GM06990 (cell line): ENCODE measurements around the gene PDCD4.

Experiments
- DNase-seq: peaks from one replicate; pipeline ENCODE4 v3.0.0-alpha.2; 2011; ENCODE audit not compliant: insufficient read length; ENCODE audit errors: extremely low read depth
- H3K27me3 ChIP-seq: replicated peaks from 2 replicates; pipeline ENCODE4 v1.6.0; 2011; ENCODE audit warnings: low read length; ENCODE audit not compliant: control insufficient read depth, insufficient read depth
- H3K36me3 ChIP-seq: 2 replicates; pipeline ENCODE4 v1.5.1; 2011; ENCODE audit warnings: low read length; ENCODE audit not compliant: control insufficient read depth, insufficient read depth
- H3K4me3 ChIP-seq: replicated peaks from 2 replicates; pipeline ENCODE4 v1.5.1; 2011; ENCODE audit warnings: low read depth, mild to moderate bottlenecking, control low read depth, low read length
- CTCF ChIP-seq: IDR thresholded peaks from 2 replicates; pipeline ENCODE4 v1.5.1; 2011; ENCODE audit warnings: low read length, control low read depth, mild to moderate bottlenecking, inconsistent platforms; ENCODE audit not compliant: insufficient read depth, poor library complexity, severe bottlenecking

PDCD4 gene

DNA sequence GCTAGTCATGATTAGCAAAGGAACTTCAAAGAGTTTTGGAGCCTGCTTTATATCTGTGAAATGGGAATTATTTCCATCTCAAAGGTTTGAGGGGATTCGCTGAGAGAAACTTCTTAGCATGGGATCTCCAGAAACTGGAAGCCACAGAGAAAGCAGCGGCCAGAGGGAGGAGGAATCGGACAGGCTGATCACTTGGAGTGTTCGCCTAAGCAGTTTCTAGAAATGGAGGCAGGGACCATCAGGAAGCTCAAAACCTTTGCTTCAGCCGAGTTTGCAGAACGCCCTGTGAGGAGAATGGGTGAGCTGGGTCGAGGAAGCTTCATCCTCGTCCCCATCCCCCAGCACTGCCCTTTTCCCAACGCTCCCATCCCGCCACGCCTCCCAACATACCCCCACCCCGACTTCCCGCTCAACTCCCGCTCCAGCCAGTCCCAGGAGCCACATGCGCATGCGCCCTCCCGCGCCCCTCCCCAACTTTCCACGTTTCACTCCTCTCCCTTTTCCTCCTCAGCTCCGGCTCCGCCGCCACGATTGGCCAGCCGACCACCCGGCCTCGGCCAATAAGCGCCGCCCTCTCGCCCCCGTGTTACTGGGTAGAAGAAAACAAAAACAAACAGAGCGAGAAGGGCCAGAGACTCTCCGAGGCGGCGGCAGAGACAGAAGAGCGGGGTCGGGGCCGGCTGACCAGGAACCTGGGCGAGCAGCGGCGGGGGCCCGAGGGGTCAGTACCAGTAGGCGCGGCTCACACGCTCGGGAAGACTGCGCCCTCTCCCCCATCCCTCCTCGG is at the start of gene PDCD4:
Gene PDCD4, plus strand, starts transcription at position 631 of the 787 bp plus-strand sequence. CDS start 4,100 bp downstream, outside the sequence.
- TF ChIP-seq CTCF: no peak
- peak; percentile 93 for DNase-seq

DNA sequence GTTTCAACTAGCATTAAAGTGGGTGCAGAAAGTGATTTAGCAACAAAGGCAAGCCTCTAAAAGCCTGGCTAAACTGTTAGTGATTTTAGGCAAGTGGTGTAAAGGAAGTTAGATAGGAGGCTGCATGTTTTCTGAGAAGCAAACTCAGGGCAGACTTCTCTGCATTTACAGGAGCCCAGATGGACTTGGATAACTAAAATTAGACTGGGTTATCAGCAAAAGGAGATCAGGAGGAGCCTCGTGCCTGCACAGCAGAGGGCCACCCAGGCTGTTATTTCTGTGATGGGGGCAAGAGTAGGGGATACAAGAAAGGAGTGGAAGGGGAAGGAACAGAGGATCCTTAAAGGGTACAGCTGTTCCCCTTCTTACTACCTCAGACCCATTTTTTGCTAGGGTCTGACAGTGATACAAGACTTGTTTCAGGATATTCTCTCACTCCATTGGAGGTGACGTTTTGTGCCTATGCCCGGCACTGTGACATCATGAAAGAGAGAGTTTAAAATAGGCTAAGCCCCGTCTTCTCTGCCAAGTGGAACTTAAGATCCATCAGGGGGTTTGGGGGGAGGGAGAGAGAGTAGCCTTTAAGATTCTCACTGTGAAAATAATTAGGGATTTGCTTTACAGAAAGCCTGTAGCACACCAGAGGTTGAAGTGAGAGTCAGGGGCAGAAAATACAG is 49.6 kb upstream of the PDCD4 start:
- Histone ChIP-seq H3K4me3 (no peak overlapping the region), H3K27me3 (no peaks in the 10 kb centered on the region), H3K36me3 (no peaks in the 10 kb centered on the region)
- DNase-seq: no peak
- no peak for TF ChIP-seq CTCF

More for the DNA sequence above, at the start of gene PDCD4:
- no peaks in the 10 kb centered on the region for H3K27me3 ChIP-seq
- H3K4me3 ChIP-seq: peak within 1 kb of the TSS; percentile 83
- H3K36me3 ChIP-seq: no peaks in the 10 kb centered on the region

GRCh38 chr10:110822712-110823311 is 48.9 kb upstream of the PDCD4 start:
- no peak for DNase-seq
- Histone ChIP-seq H3K4me3 (no peak overlapping the region), H3K27me3 (no peaks in the 10 kb centered on the region), H3K36me3 (no peaks in the 10 kb centered on the region)
- TF ChIP-seq CTCF: no peak

GRCh38 chr10:110824152-110824441 is 47.6 kb upstream of the PDCD4 start:
- no peak overlapping the region for H3K4me3 ChIP-seq
- H3K27me3 ChIP-seq: no peaks in the 10 kb centered on the region
- no peaks in the 10 kb centered on the region for H3K36me3 ChIP-seq
- DNase-seq: no peak
- no peak for TF ChIP-seq CTCF

GRCh38 chr10:110824660-110825059 is 47.1 kb upstream of the PDCD4 start:
- no peak for DNase-seq
- no peak overlapping the region for H3K4me3 ChIP-seq
- no peaks in the 10 kb centered on the region for H3K27me3 ChIP-seq
- TF ChIP-seq CTCF: no peak
- no peaks in the 10 kb centered on the region for H3K36me3 ChIP-seq
